Right lobe of liver (tissue), 4 donors: ENCODE results near the gene SLC25A45.

Experiments
- CTCF ChIP-seq, 4 donors: fragments of 200-600 bp in 3 of 4; fragments of 450-650 bp in 1 of 4; IDR thresholded peaks; one replicate each; pipeline versions ENCODE4 v1.5.1 to v1.8.0; 2016 to 2022; ENCODE audit warnings: antibody characterized with exemption in 4 of 4, mild to moderate bottlenecking in 2 of 4
- POLR2A ChIP-seq: fragments of 450-650 bp; IDR thresholded peaks from one replicate; pipeline ENCODE4 v1.6.1; 2017; ENCODE audit warnings: antibody characterized with exemption, mild to moderate bottlenecking
- donor health status: DM: no; HTN: no; CAD: no.
- donor health status: DM: no; HTN: no; CAD: no.
- donor health status: DM: no; HTN: yes; CAD: no.

- no peak for TF ChIP-seq CTCF (IDR thresholded peaks at IDR 0.05)
- TF ChIP-seq POLR2A: peak; percentile 9
Observed at GRCh38 chr11:65421794-65422632, 39.6 kb upstream of the SLC25A45 start.
